ENCODE measurements around the gene FZD10. TPM values are rescaled to one million over a fixed set of nuclear protein-coding genes. Genes with fewer than 3 reads are reported as not detected.

The FZD10 gene, protein sequence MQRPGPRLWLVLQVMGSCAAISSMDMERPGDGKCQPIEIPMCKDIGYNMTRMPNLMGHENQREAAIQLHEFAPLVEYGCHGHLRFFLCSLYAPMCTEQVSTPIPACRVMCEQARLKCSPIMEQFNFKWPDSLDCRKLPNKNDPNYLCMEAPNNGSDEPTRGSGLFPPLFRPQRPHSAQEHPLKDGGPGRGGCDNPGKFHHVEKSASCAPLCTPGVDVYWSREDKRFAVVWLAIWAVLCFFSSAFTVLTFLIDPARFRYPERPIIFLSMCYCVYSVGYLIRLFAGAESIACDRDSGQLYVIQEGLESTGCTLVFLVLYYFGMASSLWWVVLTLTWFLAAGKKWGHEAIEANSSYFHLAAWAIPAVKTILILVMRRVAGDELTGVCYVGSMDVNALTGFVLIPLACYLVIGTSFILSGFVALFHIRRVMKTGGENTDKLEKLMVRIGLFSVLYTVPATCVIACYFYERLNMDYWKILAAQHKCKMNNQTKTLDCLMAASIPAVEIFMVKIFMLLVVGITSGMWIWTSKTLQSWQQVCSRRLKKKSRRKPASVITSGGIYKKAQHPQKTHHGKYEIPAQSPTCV
- polyA plus RNA-seq: under 1 TPM; 0.14 to 0.79 (median 0.76) TPM

DNA sequence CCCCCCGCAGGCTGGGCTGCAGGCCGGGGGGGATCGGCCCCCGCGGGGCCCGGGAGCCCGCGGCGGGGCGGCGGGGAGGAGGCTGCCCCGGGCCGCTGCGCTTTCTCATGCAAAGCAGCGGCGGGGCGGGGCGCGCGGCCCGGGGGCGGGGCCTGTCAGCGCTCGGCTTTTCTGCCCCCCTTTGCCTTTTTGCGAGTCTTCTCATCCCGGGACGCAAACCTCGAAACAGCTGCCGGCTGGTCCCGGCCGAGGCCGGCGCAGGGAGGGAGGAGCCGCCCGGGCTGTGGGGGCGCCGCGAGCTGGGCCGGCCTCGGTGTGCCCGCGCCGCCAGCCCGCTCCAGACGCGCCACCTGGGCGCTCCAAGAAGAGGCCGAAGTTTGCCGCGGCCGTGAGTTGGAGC lies at the start of gene FZD10:
Gene FZD10, plus strand, starts transcription at position 198 of the 400 bp plus-strand sequence. CDS start 479 bp downstream, outside the sequence.
- H3K27ac ChIP-seq (ENCODE audit: low read depth, low read length): no peak within 1 kb of the TSS
- 1 to 3% (median 1%) methylated on average over 30 to 51 of the region's 51 CpGs for WGBS, 3 donors

DNA sequence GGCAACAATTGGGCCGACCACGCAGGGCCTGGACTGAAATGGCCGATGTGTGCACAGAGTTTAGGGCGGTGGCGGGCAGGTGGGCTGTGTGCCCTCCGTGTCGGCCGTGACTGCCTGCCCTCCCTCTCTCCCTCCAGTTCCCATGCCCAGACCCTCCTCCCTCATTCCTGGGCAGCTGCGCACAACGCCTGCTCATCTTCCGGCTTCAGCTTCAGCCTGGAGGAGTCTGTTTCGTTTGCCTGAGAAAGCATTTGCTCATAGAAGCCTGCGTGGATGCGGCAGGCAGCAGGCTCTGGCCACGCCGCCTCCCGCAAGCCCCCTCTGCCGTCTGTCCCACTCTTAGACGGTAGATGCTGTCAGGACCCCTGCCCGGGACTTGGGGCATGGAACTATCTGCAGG lies 47.3 kb upstream of the FZD10 start:
- H3K27ac ChIP-seq (ENCODE audit: low read depth, low read length): no peak overlapping the region
- WGBS, 3 donors: 72 to 83% (median 81%) methylated on average over 20 of the region's 20 CpGs

DNA sequence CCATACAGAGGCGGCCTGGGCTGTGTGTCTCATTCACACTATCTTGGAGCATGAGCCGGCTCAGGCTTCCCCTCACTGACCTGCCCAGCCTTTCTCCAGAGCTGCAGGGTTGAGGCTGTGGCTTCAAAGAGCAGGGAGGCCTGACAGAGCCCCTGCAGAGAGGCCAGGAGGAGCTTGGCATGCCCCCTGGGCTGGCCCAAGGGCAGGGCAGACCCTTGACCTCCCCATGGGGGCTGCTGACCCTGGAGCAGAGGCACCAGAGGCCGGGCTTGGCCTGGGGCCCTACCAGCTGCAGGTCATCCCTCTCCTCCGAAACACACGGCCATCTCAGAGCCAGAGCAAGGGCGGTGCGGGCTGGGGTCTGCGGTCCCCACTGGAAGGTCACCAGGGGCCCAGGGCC lies 46.6 kb upstream of the FZD10 start:
- WGBS, 3 donors: 84 to 95% (median 92%) methylated on average over 8 of the region's 8 CpGs
- H3K27ac ChIP-seq (ENCODE audit: low read depth, low read length): no peak overlapping the region

DNA sequence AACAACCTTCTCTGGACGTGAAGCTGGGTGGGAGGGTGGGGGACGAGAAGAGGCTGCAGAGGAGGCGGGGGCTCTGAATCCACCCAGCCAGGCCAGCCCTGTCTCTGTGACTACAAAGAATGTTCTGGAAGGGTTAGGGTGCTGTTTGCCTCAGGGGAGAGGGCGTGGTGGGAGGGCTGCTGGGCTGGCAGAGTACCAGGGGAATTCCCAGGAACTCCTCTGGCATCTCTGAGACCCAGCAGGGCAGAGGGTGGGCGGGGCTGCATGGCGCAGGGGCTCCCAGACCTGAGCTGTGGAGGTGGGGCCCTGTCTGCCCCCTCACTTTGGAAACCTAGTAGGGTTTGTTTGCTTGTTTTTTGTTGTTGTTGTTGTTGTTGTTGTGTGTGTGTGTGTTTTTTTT lies 45.5 kb upstream of the FZD10 start:
- 53 to 83% (median 77%) methylated on average over 6 of the region's 6 CpGs for WGBS, 3 donors
- H3K27ac ChIP-seq (ENCODE audit: low read depth, low read length): no peak overlapping the region

DNA sequence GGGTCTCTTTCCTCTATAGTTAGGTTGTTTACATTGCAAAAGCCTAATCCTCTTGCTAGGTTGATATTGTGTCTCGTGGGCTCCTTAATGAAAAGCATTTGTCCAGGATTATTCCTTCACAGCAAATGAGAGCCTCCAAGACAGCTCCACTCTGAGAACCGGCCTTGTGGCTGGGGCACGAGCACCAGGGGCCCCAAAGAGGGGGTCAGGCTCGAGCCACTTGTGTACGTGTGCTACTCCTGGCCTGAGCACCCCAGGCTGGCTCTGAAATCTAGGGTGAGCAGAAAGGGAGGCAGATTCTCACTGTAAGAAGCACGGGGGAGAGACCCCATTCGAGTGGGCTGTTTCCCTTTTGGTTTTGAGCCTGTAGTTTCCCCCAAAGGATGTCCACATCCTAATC lies 45.0 kb upstream of the FZD10 start:
- no peak overlapping the region for H3K27ac ChIP-seq (ENCODE audit: low read depth, low read length)
- 51 to 55% (median 53%) methylated on average over 7 of the region's 7 CpGs for WGBS, 3 donors

DNA sequence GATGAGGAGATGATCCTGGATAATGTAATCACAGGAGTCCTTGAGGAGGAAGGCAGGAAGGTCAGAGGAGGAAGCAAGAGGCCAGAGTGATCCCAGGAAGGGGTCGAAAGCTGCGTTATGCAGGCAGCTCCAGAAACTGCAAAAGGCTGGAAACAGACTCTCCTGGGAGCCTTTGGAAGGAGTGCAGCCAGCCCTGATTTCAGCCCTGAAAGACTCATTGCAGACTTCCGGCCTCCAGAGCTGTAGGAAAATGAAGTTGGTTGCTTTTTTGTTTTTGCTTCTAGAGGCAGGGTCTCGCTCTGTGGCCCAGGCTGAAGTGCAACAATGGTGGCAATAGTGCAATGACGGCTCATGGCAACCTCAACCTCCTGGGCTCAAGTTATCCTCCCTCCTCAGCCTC lies 44.6 kb upstream of the FZD10 start:
- WGBS, 3 donors: 45 to 53% (median 51%) methylated on average over 5 of the region's 5 CpGs
- no peak overlapping the region for H3K27ac ChIP-seq (ENCODE audit: low read depth, low read length)

DNA sequence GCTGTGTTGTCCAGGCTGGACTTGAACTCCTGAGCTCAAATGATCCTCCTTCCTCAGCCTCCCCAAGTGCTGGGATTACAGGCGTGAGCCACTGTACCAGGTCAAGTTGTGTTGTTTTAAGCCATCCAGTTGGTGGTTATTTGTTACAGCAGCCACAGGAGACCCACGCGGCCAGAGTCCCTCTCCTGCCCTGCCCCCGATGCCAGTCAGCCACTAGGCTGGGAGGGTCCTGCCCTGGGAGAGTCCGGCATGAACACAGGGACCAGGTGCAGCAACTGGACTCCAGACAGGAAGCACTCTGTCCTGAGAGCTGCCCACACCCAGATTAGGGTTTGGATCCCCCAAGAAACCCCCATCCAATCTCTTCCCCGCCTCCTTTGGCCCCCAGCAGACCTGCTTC lies 44.1 kb upstream of the FZD10 start:
- WGBS, 3 donors: 74 to 89% (median 87%) methylated on average over 6 of the region's 6 CpGs
- no peak overlapping the region for H3K27ac ChIP-seq (ENCODE audit: low read depth, low read length)

DNA sequence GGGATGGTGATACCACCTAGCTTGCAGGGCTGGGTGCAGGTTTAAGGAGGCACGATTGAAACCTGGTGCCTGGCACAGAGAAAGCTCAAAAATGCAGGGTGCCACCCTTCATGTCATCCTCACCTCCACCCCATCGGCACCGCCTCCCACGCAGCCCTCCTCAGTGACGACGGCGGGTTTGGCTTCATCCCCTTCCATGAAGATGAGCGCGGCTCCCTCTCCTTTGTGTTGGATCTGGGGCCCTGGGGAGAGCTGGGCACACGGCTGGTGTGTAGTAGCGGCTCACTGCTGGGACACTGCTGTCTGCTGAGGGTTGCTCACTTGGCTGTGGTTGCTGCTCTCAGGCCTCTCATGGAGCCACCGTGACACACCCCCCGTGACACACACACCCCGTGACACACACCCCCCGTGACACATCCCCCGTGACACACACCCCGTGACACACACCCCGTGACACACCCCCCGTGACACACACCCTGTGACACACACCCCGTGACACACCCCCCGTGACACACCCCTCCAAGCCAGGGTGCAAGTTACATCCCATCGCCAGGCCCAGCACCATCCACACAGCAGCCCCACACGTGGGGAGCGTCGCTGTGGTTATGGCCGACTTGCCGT lies 42.9 kb upstream of the FZD10 start:
- WGBS, 3 donors: 85 to 94% (median 92%) methylated on average over 25 to 27 of the region's 27 CpGs
- no peak overlapping the region for H3K27ac ChIP-seq (ENCODE audit: low read depth, low read length)

DNA sequence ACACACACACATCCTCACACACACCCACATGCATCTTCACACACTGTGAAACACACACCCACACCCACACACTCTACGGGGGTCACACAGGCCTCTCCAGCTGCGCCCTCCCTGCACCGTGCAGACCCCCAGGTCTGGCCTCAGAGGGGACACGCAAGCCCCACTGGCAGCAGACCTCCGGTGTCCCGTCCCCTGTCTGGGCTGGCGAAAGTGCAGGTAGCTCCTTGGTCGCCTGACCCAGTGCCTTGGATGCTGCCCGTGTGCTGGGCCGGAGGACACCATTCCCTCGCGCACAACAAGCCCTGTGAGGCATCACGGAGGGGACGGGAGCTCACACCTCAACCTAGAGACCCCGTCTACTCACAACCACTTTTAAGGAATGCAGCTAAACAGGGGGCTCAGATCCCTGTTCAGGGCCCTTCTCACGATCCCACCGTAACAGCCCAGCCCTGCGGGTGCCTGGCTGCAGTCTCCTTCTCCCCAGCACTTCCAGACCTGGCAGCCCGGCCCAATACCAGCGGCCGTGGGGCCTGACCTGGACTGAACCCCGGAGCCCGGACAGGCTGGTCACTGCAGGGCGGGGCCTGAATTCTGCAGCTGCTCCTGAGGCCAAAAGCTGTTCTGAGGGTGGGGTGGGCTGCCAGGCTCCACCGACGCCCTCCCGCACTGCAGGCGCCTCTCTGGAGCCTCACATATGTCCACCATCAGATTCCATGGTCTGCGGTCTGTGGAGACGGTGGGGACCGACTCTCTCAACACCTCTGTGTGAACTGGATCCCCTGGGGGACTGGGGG lies 42.1 kb upstream of the FZD10 start:
- WGBS, 3 donors: 74 to 77% (median 76%) methylated on average over 31 of the region's 31 CpGs
- no peak overlapping the region for H3K27ac ChIP-seq (ENCODE audit: low read depth, low read length)

DNA sequence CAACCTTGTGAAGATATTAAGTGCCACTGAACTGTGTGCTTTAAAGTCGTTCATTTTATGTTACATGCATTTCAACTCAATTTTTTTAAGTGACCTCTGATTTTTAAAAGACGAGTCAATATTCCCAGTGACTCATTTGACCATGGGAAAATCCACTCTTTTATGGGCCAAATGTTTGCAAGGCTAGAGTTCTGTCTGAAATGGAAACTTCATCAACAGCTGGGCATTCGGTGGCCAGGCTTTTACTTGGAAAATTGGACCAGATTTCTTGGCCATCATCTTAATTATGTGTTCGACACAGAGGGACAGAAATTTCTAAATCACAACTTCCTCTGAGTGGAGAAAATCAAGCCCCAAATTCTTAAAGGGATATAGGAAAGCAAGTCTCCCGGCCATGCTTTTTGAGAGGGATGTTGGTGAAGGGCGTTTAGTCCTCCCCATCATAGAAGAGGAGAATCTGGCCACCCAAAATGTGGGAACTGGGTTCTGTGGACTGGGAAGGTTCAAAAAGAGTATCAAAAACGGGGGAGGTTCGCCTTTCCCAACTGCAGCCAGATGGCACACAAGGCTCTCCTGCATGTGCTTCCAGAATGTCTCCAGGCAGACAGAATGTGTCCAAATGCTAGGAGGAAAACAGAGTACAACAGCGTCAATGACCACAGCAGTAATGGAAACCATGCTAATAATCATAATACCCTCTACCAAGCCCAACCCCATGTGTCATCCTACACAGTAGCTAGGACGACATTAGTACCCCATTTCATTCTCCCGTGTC lies 40.9 kb upstream of the FZD10 start:
- WGBS, 3 donors: 43 to 59% (median 56%) methylated on average over 11 of the region's 11 CpGs
- H3K27ac ChIP-seq (ENCODE audit: low read depth, low read length): no peak overlapping the region

DNA sequence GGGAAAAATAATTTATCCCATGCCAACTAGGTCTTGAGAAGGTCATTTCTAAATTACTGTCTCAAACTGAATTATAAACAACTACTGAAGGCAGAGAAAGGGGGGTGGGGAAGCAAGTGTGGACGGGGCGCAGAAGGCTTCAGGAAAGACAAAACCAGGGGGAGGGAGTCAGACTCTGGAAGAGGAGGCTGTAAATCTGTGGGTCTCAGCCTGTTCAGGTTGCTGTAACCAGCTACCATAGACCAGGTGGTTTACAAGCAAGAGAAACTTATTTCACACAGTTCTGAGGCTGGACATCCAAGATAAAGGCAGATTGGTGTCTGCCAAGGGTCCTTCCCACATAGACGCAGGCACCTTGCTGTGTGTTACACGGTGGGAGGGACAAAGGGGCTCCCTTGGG lies 39.9 kb upstream of the FZD10 start:
- no peak overlapping the region for H3K27ac ChIP-seq (ENCODE audit: low read depth, low read length)
- WGBS, 3 donors: 48 to 66% (median 54%) methylated on average over 4 of the region's 4 CpGs

DNA sequence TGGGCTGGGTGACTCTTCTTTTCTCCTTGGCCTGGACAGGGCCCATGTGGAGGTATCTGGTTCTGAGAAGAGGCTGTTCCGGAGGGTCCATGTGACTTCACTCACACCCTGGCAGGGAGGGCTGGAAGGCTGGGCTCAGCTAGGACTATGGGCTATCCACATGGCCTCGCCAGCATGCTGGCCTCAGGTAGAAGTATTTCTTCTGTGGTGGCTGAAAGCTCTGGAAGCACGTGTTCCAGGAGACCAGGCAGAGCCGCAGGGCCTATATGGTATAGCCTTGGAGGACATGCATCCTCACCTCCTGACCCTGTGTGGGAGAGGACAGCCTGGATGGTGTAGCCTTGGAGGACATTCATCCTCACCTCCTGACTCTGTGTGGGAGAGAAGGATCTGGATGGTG lies 38.2 kb upstream of the FZD10 start:
- H3K27ac ChIP-seq (ENCODE audit: low read depth, low read length): no peak overlapping the region
- 91 to 94% (median 93%) methylated on average over 4 of the region's 4 CpGs for WGBS, 3 donors

DNA sequence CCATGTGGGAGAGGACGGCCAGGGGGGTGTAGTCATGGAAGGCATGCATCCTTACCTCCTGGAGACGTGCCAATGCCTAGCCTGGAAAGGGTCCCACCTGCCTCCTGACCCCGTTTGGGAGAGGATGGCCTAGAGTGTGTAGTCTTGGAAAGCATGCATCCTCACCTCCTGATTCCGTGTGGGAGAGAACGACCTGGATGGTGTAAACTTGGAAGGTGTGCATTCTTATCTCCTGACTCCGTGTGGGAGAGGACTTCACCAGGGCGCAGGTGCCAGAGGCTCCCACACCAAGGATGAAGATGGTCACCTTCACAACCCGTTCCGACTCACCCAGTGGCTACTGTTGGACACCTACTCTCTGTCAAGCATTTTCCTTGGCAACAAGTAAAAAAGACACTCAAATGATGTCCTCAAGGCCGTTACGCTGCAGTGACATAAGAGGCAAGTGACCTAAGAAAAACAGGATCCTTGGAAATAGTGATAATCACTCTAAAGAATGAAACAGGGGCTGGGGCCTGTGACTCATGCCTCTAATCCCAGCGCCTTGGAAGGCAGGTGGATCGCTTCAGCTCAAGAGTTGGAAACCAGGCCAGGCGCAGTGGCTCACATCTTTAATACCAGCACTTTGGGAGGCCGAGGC lies 37.5 kb upstream of the FZD10 start:
- 77 to 84% (median 83%) methylated on average over 15 of the region's 15 CpGs for WGBS, 3 donors
- H3K27ac ChIP-seq (ENCODE audit: low read depth, low read length): no peak overlapping the region

DNA sequence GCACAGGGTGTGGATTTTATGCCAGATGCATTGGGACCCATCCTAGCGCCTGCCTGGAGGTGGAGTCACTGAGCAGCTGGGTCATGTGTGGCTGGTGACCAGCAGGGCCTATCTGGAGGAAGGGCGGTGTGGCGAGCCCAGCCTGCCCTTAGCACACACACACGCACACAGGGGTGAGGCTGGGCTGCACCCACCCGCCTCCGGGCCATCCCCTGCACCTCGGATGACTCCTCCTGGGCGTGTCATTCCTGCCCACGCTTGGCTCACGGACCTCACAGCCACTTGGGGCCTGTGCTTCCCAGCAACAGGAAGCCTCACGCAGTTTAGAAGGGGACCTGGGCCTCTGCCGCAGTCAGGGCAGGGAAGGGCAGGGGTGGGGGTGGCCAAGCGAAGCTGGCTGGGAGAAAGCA lies 36.2 kb upstream of the FZD10 start:
- no peak overlapping the region for H3K27ac ChIP-seq (ENCODE audit: low read depth, low read length)
- 50 to 67% (median 51%) methylated on average over 13 of the region's 13 CpGs for WGBS, 3 donors

DNA sequence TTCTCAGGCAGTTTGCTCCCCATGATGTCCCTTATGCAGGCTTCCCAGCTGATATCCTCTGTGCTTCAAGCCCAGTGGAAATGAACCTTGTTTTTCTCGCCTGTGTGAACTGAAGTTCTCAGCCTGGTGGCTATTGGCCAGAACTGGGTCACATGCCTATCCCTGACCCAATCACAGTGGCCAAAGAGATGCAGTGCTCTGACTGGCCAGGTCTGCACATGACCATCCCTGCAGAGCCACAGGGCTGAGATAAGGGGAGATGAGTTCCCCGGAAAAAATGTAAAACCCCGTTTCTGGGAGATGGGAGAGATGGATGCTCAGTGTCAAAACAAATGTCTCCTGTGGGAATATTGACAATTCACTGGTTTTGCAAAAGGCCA lies 34.7 kb upstream of the FZD10 start:
- H3K27ac ChIP-seq (ENCODE audit: low read depth, low read length): no peak overlapping the region
- WGBS, 3 donors: 50 to 69% (median 51%) methylated on average over 3 of the region's 3 CpGs

DNA sequence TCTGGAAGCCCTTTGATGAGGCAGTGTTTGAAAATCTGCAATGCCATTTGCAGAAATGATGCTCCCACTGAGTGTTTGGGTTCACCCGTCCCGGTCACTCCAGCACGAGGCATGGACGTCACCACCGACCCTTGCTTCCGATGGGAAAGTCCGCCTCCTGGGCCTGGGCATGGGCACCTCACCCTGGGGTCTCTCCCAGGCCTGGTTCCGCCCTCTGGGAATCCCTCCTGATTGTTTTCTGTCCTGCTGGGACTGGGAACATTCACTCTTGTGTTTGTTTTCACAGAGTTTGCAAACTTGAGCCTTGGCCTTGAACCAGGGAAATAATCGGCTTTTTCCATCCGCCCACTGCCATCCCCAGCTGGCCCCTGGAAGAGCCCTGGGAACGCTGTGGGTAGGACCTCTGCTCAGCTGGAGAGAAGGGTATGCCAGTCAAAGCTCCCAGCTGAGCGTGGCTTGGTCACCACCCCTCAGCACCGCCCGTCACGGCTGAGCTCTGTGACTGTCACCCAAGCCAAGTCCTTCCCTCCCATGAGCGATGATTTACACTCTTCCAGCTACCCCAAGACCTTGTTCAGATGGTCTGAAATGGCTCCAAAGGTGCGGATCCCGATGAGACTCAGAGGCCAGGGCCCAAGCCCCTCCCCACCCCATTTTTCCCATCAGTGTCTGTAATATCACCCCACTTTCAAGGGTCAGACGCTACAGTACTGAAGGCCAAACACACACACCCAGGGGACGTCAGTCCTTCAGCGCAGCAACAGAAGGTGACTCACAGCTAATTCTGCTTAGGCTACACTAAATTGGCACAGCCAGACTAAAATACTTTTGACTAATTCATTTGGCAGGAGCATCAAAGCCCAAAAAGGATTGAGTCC lies 34.1 kb upstream of the FZD10 start:
- 51 to 58% (median 56%) methylated on average over 21 of the region's 21 CpGs for WGBS, 3 donors
- no peak overlapping the region for H3K27ac ChIP-seq (ENCODE audit: low read depth, low read length)

All from adipose tissue (tissue), 3 donors.